SKM-1 treated with dmso at 0.1 percent for 144 hours (cell line): ENCODE results near the gene DENND1A.
"Not testable (repeated sequence)": the region's sequence is repeated elsewhere in the genome, so short reads cannot be mapped to it uniquely, and the experiment has no call there.

ENCODE experiments used
- DNase-seq: peaks from one replicate; lab custom pipeline; 2025; ENCODE audit not compliant: unreplicated experiment; lab: John Stamatoyannopoulos, UW

The DENND1A gene

DNA sequence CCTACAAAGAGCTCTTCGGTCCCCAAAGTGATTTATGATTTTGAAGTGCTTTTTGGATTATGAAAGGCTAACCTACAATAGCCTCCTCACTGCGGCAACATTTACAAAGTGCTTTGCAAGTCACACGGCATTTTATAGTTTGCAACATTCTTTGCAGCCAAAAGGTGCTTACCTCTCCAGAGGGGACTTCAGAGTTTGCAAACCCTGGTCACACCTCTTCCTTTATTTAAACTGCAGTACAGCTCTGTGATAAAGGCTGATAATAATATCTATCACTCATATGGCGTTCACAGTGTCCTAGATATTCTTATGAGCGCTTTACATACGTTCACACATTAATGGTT lies 594.0 kb downstream of the DENND1A start:
- no peak for DNase-seq

DNA sequence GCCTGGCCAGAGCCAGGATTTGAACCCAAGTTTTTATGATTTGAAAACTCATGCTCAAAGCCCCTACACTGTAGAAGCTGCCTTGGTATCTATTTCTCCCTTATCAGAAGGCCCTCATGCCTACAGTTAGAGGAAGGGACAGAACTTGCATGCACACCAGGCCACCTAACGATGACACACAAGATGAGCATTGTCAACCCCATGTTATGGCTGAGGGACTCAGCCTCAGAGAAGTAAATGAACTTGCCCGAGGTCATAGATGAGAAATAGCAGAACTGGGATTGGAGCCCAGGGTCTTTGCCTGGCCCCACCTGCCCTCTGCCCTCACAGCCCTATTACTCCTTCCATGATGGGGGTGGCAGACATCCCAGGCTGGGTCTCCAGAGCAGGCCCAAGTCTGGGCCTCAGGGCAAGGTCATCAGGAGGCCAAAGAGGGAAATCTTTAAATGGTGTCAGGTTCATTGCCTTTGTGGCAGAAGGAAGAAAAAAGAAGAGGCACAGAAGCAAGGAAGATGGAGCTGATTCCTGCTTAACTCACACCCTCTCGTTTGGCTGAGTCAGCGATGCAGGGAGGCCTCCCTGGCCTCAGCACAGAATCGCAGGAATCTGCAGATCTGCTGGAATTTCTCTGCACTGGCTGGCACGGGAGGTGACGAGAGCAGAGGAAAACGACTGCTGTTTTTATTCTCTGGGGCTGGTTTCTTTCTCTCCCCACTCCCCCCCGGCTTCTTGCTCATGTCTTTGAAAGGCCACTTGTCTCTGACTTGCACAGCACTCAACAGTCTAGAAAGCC lies 594.5 kb downstream of the DENND1A start:
- no peak for DNase-seq

DNA sequence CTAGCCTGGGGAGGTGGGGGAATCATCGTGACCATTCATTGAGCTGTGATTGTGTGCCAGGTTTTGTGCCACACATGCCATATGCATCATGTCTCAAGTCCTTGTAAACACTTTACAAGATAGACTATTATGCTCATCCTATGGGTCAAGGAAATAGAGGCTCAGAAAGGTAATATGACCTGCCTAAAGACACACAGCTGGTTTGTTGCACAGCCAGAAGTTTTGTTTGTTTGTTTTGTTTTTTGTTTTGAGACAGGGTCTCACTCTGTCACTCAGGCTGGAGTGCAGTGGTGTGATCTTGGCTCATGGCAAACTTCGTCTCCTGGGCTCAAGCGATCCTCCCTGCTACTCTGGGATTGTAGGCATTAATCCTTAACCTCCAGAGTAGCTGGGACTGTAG lies 595.3 kb downstream of the DENND1A start:
- DNase-seq: no peak

DNA sequence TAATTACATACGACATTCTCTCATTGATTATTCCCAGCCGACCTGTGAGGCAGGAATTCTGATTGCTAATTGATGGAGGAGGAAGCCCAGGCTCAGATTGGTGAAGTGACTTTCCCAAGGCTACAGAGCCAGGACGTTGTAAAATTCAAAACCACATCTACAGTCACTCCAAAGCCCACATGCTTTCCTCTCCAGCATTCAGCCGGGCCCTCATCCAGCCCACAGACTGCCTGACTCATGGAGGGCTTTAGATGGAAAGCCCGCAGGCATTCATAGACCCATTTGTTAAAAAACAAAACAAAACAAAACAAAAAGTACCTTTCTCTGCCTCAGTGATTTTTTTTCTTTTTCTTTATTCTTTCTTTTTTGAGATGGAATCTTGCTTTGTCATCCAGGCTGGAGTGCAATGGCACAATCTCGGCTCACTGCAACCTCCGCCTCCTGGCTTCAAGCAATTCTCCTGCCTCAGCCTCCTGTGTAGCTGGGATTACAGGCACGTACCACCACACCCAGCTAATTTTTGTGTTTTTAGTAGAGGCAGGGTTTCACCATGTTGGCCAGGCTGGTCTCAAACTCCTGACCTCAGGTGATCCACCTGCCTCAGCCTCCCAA lies 596.8 kb downstream of the DENND1A start:
- DNase-seq: not testable (repeated sequence)

DNA sequence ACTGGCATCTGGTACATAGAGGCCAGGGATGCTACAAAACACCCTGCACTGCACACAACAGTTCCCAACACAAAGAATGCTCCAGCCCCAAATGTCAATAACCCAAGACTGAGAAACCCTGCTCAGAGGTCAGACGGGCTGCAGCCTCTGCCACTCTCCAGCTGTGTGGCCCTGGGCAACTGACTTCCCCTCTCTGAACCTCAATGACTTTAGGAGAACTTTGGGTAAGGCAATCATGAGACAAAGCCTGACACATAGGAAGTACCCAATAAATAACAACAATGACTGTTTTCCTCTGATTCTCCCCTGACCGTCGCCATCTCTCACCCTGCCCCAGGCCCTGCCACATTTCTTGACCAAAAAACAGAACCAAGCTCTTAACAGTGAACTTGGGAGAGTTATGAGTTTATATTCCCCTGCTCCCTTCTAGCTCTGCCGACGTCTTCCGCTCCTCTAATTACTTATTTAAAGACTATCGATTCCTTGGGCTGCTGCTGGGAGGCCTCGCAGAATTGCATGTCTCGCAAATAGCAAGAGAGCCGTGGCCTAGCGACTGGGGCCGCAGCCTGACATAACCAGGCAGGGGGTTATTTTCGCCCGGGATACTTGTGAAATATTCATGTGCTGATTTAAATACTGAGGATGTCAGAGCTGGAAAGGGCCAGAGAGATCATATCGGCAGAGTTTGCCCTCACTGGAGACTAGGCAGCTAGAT lies 598.4 kb downstream of the DENND1A start:
- no peak for DNase-seq
